GM12892 (cell line): ENCODE data around the gene KITLG.

Experiments used
- POLR2A ChIP-seq: IDR thresholded peaks from 2 replicates; pipeline ENCODE4 v1.6.1; 2011; ENCODE audit warnings: low read depth, low read length, control low read depth
- POLR2AphosphoS5 ChIP-seq: IDR thresholded peaks from 2 replicates; pipeline ENCODE4 v1.6.1; 2011; ENCODE audit warnings: low read depth, low read length, control low read depth
- TAF1 ChIP-seq: IDR thresholded peaks from 2 replicates; pipeline ENCODE4 v1.6.1; 2011; ENCODE audit warnings: low read depth, mild to moderate bottlenecking, control low read depth, low read length, borderline replicate concordance

GRCh38 chr12:88507270-88507669, 73.0 kb downstream of the KITLG start:
- no peak for TF ChIP-seq POLR2AphosphoS5
- TF ChIP-seq POLR2A: no peak
- TF ChIP-seq TAF1: no peak
